Ovary (tissue), 9 donors: ENCODE results near the gene ABCC3. TPM values are rescaled to one million over a fixed set of nuclear protein-coding genes. Genes with fewer than 3 reads are reported as not detected.
"Not testable (repeated sequence)": the region's sequence is repeated elsewhere in the genome, so short reads cannot be mapped to it uniquely, and the experiment has no call there.

ENCODE experiments used
- DNase-seq, 5 donors: peaks; one replicate each; pipeline ENCODE4 v3.0.0-alpha.2; 2019 to 2020
- H3K27ac ChIP-seq, 2 donors: fragments of 200-600 bp; one replicate each; pipeline versions ENCODE4 v1.5.1 to v1.8.0; 2019 to 2022
- H3K27me3 ChIP-seq: fragments of 200-600 bp; one replicate; pipeline ENCODE4 v1.8.0; 2022
- H3K36me3 ChIP-seq: fragments of 200-600 bp; sonication (generic); one replicate; pipeline ENCODE4 v1.5.1; 2019
- H3K4me1 ChIP-seq: one replicate; pipeline ENCODE4 v1.8.1; 2013; ENCODE audit warnings: mild to moderate bottlenecking, moderate library complexity; ENCODE audit not compliant: insufficient read depth
- H3K4me3 ChIP-seq: fragments of 200-600 bp; sonication (generic); one replicate; pipeline ENCODE4 v1.5.1; 2017
- H3K9me3 ChIP-seq, 2 donors: fragments of 200-600 bp in 1 of 2; sonication (generic) in 1 of 2; one replicate each; pipeline versions ENCODE4 v1.5.1 to v1.8.1; 2013 to 2019; ENCODE audit warnings: mild to moderate bottlenecking in 1 of 2, moderate library complexity in 1 of 2
- CTCF ChIP-seq, 3 donors: fragments of 450-650 bp in 2 of 3; fragments of 200-600 bp in 1 of 3; IDR thresholded peaks; one replicate each; pipeline versions ENCODE4 v1.5.1 to v1.8.0; 2016 to 2022; ENCODE audit warnings: antibody characterized with exemption in 3 of 3, mild to moderate bottlenecking in 1 of 3
- EP300 ChIP-seq: sonication (generic); formaldehyde crosslinking; IDR thresholded peaks from one replicate; pipeline ENCODE4 v1.6.1; 2017; ENCODE audit warnings: antibody characterized with exemption
- POLR2A ChIP-seq: fragments of 450-650 bp; IDR thresholded peaks from one replicate; pipeline ENCODE4 v1.6.1; 2017; ENCODE audit warnings: antibody characterized with exemption, mild to moderate bottlenecking, moderate library complexity
- WGBS, 3 donors: extraction: QIAGEN DNeasy Blood & Tissue Kit in 1 of 3; methylation state at CpG; one replicate each; pipeline versions ENCODE4 v1.1.5 to v1.1.7; 2013 to 2017; 5-methylcytosine and 5-hydroxymethylcytosine counted together
- intact Hi-C, 4 donors: fragments of 100-400 bp; cut with DNase I; formaldehyde crosslinking; loops; one replicate each; pipeline versions ENCODE4 v1.11.0 to v1.15.1; 2022 to 2023
- polyA plus RNA-seq, 2 donors: library from polyadenylated mRNA; stranded (reverse); fragments of 200-250 nt in 1 of 2; fragments of 350-450 nt in 1 of 2; fragmentation: Illumina TruSeq in 1 of 2; extraction: RNeasy Lipid Tissue Mini Kit (QIAGEN cat#74804) in 1 of 2; gene quantifications; one replicate each; pipeline ENCODE4 v1.2.3, GENCODE V29; 2013 to 2014
- total RNA-seq, 7 donors: library from RNA; depleted of rRNA in 2 of 7; stranded (reverse); fragments of >200 nt in 2 of 7; fragmentation: NEBNext Ultra II Directional in 3 of 7; extraction: Animal tissue kit (Norgen Biotek cat#: 25700) in 3 of 7; gene quantifications; one replicate each; pipeline versions ENCODE4 v1.1.0 to v1.2.4, GENCODE V29; 2016 to 2023
- donor health status: DM: no; HTN: no; CAD: no; lungs with moderate emphysema.
- donor health status: DM: no; HTN: no; CAD: no.
- donor health status: Bipolar disorder and iron deficiency.
- donor health status: DM: yes; HTN: yes; CAD: no.
- donor health status: DM: no; HTN: no; CAD: no.
- donor health status: DM: yes; HTN: yes; CAD: no.

ABCC3 gene
- total and polyA plus RNA-seq, 9 donors: 1.4 to 14.2 (median 5.2) TPM

GRCh38 chr17:50719924-50720794 is 85.5 kb downstream of the ABCC3 start:
- H3K4me3 ChIP-seq: peak overlapping the region; percentile 74
- H3K4me1 ChIP-seq: peaks cover 16% of the 10 kb centered on the region
- H3K27me3 ChIP-seq: no peaks in the 10 kb centered on the region
- no peak for TF ChIP-seq POLR2A
- no peak for TF ChIP-seq EP300
- TF ChIP-seq CTCF (IDR thresholded peaks at IDR 0.05): no peak
- no peaks in the 10 kb centered on the region for H3K9me3 ChIP-seq
- no peaks in the 10 kb centered on the region for H3K36me3 ChIP-seq
- intact Hi-C loops: no loop called here
- H3K27ac ChIP-seq: peak overlapping the region; percentile 78 to 96
- WGBS, 3 donors: 0 to 1% (median 1%) methylated on average over 24 to 25 of the region's 25 CpGs
- DNase-seq: no peak

GRCh38 chr17:50721194-50722010 is 86.7 kb downstream of the ABCC3 start:
- intact Hi-C loops: no loop called here
- WGBS, 3 donors: 2 to 6% (median 4%) methylated on average over 7 of the region's 7 CpGs
- Histone ChIP-seq H3K4me1 (peaks cover 20% of the 10 kb centered on the region), H3K27me3 (no peaks in the 10 kb centered on the region), H3K36me3 (no peaks in the 10 kb centered on the region), H3K9me3 (no peaks in the 10 kb centered on the region), H3K27ac (no peak overlapping the region), H3K4me3 (peak overlapping the region; percentile 74)
- TF ChIP-seq CTCF (IDR thresholded peaks at IDR 0.05) (no peak), POLR2A (no peak), EP300 (no peak)
- DNase-seq: no peak

GRCh38 chr17:50722746-50723145 is 88.1 kb downstream of the ABCC3 start:
- no peak overlapping the region for H3K27ac ChIP-seq
- no peak overlapping the region for H3K4me3 ChIP-seq
- no peaks in the 10 kb centered on the region for H3K27me3 ChIP-seq
- WGBS, 3 donors: 11 to 26% (median 13%) methylated on average over 3 of the region's 3 CpGs
- no peak for DNase-seq
- intact Hi-C loops: no loop called here
- TF ChIP-seq CTCF (IDR thresholded peaks at IDR 0.05) (no peak), EP300 (no peak), POLR2A (no peak)
- peaks cover 24% of the 10 kb centered on the region for H3K4me1 ChIP-seq
- no peaks in the 10 kb centered on the region for H3K36me3 ChIP-seq
- H3K9me3 ChIP-seq: no peaks in the 10 kb centered on the region

- H3K36me3 ChIP-seq, H3K4me3 ChIP-seq, DNase-seq, H3K27me3 ChIP-seq, H3K27ac ChIP-seq, intact Hi-C loops, H3K9me3 ChIP-seq: not testable (repeated sequence)
- H3K4me1 ChIP-seq: peaks cover 23% of the 10 kb centered on the region
- WGBS, 3 donors: 86 to 92% (median 88%) methylated on average over 6 of the region's 6 CpGs
Observed at GRCh38 chr17:50724622-50725021, 89.9 kb downstream of the ABCC3 start.
